ENCODE results near the gene SYTL2.
A peak's percentile ranks its signal among the peaks of the same experiment; 100 is the strongest.

The SYTL2 gene

DNA sequence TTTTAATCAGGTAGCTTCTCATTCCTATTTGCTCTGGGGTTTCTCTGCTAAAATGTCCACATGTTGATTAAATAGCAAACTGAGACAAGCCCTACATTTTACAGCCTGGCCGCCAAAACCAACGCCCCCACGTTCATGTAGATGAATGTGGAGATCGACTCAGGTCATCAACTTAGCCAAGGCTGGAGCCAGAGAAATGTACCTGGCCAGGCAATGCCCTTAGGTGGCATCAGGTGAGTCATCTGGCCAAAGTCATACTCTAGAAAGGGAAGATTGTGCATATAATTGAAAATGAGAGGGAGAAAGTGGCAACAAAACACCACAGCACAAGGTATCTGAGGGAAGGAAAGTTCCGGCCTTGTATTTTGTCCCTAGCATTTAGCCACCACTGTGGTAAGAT, 87.9 kb downstream of the SYTL2 start:
- DNase-seq, result no peak

DNA sequence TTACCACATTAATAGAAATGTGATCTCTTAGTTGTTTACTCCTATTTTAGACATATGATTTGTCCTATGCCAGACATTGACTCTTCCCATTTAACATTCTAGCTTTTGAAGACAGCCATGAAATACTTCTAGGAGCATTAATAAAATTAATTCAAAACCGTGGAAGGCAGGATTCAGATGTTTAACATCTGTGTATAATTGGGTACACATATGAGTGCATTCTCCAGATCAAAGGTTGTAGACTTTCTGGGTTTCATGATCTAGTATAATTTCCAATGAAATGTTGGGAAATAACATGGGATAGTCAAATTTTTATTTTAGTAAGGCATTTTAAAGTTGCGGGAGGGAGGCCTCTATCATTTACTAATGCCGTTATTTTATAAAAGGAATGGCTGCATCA, 89.8 kb downstream of the SYTL2 start:
- DNase-seq, result no peak

DNA sequence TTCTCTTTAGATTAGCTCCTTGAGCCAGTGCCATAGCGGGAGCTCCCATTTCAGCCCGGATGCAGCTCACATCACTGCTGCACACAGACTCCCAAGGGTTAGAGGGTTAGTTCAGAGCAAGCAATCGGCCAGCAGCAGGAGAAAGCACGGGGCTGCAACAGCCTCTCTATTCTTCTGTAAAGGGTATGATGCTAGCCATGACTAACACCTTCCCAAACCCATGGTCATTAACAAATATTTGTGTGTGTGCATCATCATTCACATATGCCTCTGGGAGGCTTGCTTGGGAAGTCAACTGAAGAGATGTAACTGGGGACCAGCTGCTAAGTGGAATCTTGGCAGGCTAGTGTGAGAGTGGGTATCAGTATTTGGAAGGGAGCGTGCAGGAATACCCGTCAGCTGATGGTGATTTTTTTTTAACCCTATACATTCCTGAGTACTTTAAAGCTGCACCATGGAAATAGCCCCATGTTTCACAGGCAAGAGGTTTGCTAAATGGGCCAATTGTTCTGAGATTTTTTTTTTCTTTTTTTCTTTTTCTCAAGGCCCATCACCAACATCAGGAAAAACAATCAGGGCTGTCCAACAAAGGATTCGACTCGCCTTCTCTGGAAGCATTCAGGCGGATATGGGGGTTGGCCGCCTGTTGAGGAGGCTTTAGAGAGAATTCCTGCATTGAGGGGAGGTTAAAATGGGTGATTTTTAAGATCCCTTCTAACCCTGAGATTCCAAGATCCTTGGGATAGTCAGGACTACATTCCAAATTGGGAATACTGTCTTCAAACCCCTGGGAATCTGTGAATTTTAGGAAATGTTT, 91.7 kb downstream of the SYTL2 start:
- no peak for DNase-seq

GRCh38 chr11:85718126-85718943, 92.6 kb downstream of the SYTL2 start:
- DNase-seq, result no peak

- DNase-seq, result no peak
Observed at GRCh38 chr11:85717429-85717828, 93.5 kb downstream of the SYTL2 start.

DNA sequence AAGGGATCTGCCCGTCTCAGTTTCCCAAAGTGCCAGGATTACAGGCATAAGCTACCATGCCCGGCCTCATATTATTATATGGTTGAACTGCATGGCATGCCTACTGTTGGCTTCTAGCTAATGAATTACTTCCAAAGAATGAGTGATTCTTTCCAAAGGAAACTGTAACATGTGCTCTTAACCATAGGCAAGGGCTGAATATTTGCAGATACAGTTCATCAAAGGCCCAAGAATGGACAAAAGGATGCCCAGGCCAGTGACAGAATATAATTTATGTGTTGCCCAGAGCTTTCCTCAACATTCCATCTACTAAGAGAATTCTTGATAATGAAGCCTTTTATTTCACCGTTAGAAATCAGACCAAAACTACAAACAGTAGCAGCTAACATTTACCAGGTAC, 98.0 kb downstream of the SYTL2 start:
- no peak for DNase-seq

GRCh38 chr11:85710917-85711316, 100.0 kb downstream of the SYTL2 start:
- DNase-seq, result no peak

- DNase-seq, result no peak
Observed at GRCh38 chr11:85709941-85710702, 100.8 kb downstream of the SYTL2 start.

DNA sequence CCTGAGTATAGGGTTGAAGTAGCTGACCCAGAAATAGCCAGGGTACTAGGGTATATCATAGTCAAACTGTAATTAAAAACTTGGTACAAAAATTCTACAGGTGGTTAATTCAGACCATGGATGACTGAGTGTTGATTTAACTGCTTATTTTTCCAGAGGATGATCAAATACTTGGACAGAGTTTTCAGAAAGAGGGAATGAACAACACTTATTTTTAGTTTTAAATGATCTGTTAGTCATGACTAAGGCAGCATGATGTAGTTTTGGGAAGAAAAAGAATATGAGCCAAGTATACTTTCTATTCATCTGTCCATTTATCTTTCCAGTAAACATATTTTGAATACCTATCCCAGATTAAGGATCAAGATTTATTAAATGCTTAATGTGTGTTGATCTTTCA, 105.1 kb downstream of the SYTL2 start:
- DNase-seq, result no peak

- DNase-seq, result no peak
Observed at GRCh38 chr11:85704967-85705366, 106.0 kb downstream of the SYTL2 start.

DNA sequence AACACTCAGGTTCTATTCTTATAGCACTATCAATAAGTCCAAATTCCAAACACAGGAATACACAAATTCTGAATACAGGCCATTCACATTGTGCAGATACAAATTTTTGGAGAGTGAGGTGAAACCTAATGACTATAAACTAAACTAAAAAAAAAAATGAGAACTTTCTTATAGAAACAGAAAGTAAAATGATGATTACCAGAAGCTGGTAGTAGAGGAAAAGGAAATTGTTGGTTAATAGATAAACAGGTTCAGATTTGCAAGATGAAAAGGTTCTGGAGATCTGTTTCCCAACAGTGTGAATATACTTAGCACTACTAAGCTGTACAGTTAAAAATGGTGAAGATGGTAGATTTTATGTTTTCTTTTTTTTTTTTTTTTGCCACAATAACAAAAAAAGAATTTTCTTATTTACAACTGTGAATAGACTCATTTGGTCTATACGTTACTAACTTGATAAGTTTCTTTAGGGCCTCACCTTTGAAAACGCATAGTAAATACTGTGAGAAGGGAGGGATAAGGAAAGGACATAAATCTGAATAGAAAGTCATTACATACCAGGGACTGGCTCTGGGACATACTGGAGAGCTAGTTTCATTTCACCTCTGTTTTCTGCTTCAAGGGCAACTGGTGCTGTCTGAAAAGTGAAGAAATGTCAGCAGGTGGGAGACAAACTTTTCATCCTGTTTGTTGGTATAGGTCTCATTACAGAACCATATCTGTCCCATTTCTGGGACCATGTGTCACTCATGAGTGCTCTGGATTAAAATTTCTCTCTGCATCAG, 110.8 kb downstream of the SYTL2 start:
- DNase-seq, result no peak

GRCh38 chr11:85698195-85698594, 112.7 kb downstream of the SYTL2 start:
- DNase-seq, result no peak

DNA sequence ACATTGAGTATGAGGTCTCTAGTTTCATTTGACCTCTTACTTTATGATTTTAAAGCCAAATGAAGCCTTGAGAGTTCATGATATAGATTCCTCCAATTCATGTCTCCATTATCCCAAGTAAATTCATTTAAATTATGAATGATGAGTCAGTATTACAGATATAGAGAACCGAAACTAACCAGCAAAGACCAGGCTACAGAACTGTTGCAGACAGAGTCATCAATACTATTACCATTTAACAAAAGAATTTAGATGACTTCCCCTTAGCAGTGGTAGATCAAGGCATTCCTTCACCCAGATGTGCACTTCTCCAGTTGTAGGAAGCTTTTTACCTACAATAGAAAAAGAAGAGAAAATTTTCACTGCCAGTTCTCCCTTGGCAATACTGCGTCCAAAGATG, 113.2 kb downstream of the SYTL2 start:
- no peak for DNase-seq

GRCh38 chr11:85695546-85695945, 115.4 kb downstream of the SYTL2 start:
- DNase-seq, result no peak

- DNase-seq, result peak; percentile 7
Observed at GRCh38 chr11:85694385-85694980, 116.5 kb downstream of the SYTL2 start.

DNA sequence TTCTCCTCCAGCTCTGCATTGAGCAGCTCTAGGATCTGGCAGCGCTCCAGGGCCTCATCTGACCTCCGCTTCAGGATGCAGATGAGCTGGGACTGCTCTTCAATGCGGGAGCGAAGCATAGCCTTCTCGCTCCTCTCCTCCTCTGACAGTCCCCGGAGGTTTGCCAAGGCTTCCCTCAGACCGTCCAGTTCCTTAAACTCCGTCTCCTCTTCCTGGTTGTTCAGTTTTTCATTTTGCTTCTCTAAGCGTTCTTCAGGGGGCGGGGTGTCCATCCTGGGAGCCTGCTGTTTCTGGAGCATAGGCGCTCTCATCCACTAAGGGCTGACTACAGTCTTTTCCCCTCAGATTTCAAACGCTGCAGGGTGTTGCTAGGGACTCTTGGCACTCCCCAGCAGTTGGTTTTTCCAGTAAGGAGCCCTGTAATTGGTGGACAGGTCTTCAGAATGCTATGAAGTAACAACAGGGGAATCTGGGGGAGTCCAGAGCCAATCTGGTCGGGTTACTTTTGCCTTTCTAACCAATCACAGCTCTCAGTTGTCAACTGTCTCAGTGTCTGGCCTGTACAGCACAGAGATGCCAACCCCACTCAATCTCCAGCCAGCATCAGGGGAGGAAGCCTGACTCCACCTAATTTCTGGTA, 125.0 kb downstream of the SYTL2 start, which contains the start of gene CCDC89:
CCDC89 (minus strand) TSS at position 376 of the 640 bp plus-strand sequence; CDS start at position 311, 65 bp downstream.
- DNase-seq, result peak; percentile 90

GRCh38 chr11:85685125-85685819, 125.7 kb downstream of the SYTL2 start:
- DNase-seq, result no peak

GRCh38 chr11:85682330-85683305, 128.3 kb downstream of the SYTL2 start:
- no peak for DNase-seq

GRCh38 chr11:85680897-85681296, 130.0 kb downstream of the SYTL2 start:
- DNase-seq, result no peak

- DNase-seq, result no peak
Observed at GRCh38 chr11:85679576-85679975, 131.4 kb downstream of the SYTL2 start.

Measured in NCI-H1436 (cell line).